SK-N-SH treated with all-trans-retinoic acid at 6 μM for 48 hours (cell line): Measurements from ENCODE around the gene UNC13C.

Experiments
- ATAC-seq: fragments of 200-7000 bp; cut with Tn5 transposase; 3 replicates; pipeline ENCODE4 v1.9.1; 2020; ENCODE audit warnings: mild to moderate bottlenecking, moderate library complexity
- ARNTL ChIP-seq: fragments of 450-650 bp; formaldehyde crosslinking; IDR thresholded peaks from 2 replicates; pipeline ENCODE4 v1.5.0; 2020; ENCODE audit warnings: low read depth, mild to moderate bottlenecking, moderate library complexity, borderline replicate concordance
- BACH2 ChIP-seq: fragments of 250-450 bp; sonication (Bioruptor Pico); IDR thresholded peaks from 2 replicates; pipeline ENCODE4 v1.9.0; 2021; ENCODE audit warnings: mild to moderate bottlenecking, borderline replicate concordance
- CREB5 ChIP-seq: fragments of 250-450 bp; sonication (Bioruptor Pico); IDR thresholded peaks from 2 replicates; pipeline ENCODE4 v1.5.1; 2020; ENCODE audit warnings: low read depth, mild to moderate bottlenecking, moderate library complexity
- CSDC2 ChIP-seq: fragments of 250-450 bp; sonication (Bioruptor Pico); IDR thresholded peaks from 2 replicates; pipeline ENCODE4 v1.5.0; 2020; ENCODE audit warnings: mild to moderate bottlenecking, moderate library complexity
- CSRNP3 ChIP-seq: fragments of 250-450 bp; sonication (Bioruptor Pico); IDR thresholded peaks from 2 replicates; pipeline ENCODE4 v1.5.1; 2021; ENCODE audit warnings: mild to moderate bottlenecking, moderate library complexity
- ESRRG ChIP-seq: fragments of 250-450 bp; sonication (Bioruptor Pico); IDR thresholded peaks from 2 replicates; pipeline ENCODE4 v1.6.1; 2021; ENCODE audit warnings: mild to moderate bottlenecking
- GLIS3 ChIP-seq: fragments of 250-450 bp; sonication (Bioruptor Pico); IDR thresholded peaks from 2 replicates; pipeline ENCODE4 v1.5.0; 2020; ENCODE audit warnings: mild to moderate bottlenecking, moderate library complexity
- ISL1 ChIP-seq: fragments of 250-450 bp; sonication (Bioruptor Pico); IDR thresholded peaks from 2 replicates; pipeline ENCODE4 v2.1.2; 2022; ENCODE audit warnings: mild to moderate bottlenecking, moderate library complexity
- OSR1 ChIP-seq: fragments of 250-450 bp; sonication (Bioruptor Pico); IDR thresholded peaks from 2 replicates; pipeline ENCODE4 v1.8.0; 2022; ENCODE audit warnings: moderate library complexity, mild to moderate bottlenecking, inconsistent platforms
- POU6F1 ChIP-seq: fragments of 250-450 bp; sonication (Bioruptor Pico); IDR thresholded peaks from 2 replicates; pipeline ENCODE4 v1.8.0; 2021; ENCODE audit warnings: low read depth, mild to moderate bottlenecking, moderate library complexity, borderline replicate concordance
- PPARA ChIP-seq: fragments of 250-450 bp; sonication (Bioruptor Pico); IDR thresholded peaks from 2 replicates; pipeline ENCODE4 v1.5.0; 2020; ENCODE audit warnings: mild to moderate bottlenecking, borderline replicate concordance
- RARB ChIP-seq: fragments of 250-450 bp; sonication (Bioruptor Pico); IDR thresholded peaks from 2 replicates; pipeline ENCODE4 v1.8.0; 2021; ENCODE audit warnings: mild to moderate bottlenecking, moderate library complexity
- SNAI2 ChIP-seq: fragments of 250-450 bp; sonication (Bioruptor Pico); IDR thresholded peaks from 2 replicates; pipeline ENCODE4 v1.5.0; 2020; ENCODE audit warnings: mild to moderate bottlenecking, moderate library complexity
- TCF4 ChIP-seq: fragments of 250-450 bp; sonication (Bioruptor Pico); IDR thresholded peaks from 2 replicates; pipeline ENCODE4 v1.8.0; 2021; ENCODE audit warnings: mild to moderate bottlenecking, moderate library complexity, borderline replicate concordance
- TOX ChIP-seq: fragments of 250-450 bp; sonication (Bioruptor Pico); IDR thresholded peaks from 2 replicates; pipeline ENCODE4 v1.8.0; 2021; ENCODE audit warnings: mild to moderate bottlenecking, moderate library complexity, borderline replicate concordance
- TSHZ2 ChIP-seq: fragments of 250-450 bp; sonication (Bioruptor Pico); IDR thresholded peaks from 2 replicates; pipeline ENCODE4 v1.5.0; 2020; ENCODE audit warnings: mild to moderate bottlenecking, moderate library complexity
- ZC3H10 ChIP-seq: fragments of 250-450 bp; sonication (Bioruptor Pico); IDR thresholded peaks from 2 replicates; pipeline ENCODE4 v1.5.1; 2021; ENCODE audit warnings: mild to moderate bottlenecking, moderate library complexity
- ZFP30 ChIP-seq: fragments of 450-650 bp; formaldehyde crosslinking; IDR thresholded peaks from 2 replicates; pipeline ENCODE4 v1.5.0; 2022; ENCODE audit warnings: mild to moderate bottlenecking, moderate library complexity
- ZNF565 ChIP-seq: fragments of 450-650 bp; formaldehyde crosslinking; conservative IDR thresholded peaks from 2 replicates; pipeline ENCODE4 v1.5.0; 2020; ENCODE audit warnings: low read depth, mild to moderate bottlenecking, moderate library complexity
- ZNF70 ChIP-seq: fragments of 450-650 bp; formaldehyde crosslinking; IDR thresholded peaks from 2 replicates; pipeline ENCODE4 v1.5.0; 2020; ENCODE audit warnings: mild to moderate bottlenecking, moderate library complexity
- ZNF8 ChIP-seq: fragments of 450-650 bp; formaldehyde crosslinking; IDR thresholded peaks from 2 replicates; pipeline ENCODE4 v1.5.0; 2020; ENCODE audit warnings: mild to moderate bottlenecking, moderate library complexity

Gene UNC13C

GRCh38 chr15:54585063-54585462 is 606.8 kb downstream of the UNC13C start:
- ATAC-seq = no peak
- TF ChIP-seq SNAI2 (no peak), ARNTL (CRISPR knock-in tag) (no peak), TCF4 (CRISPR knock-in tag) (no peak), OSR1 (CRISPR knock-in tag) (no peak), BACH2 (no peak), ZNF8 (CRISPR knock-in tag) (no peak), ZNF565 (CRISPR knock-in tag) (no peak)

- no peak for ATAC-seq
- TF ChIP-seq ARNTL (CRISPR knock-in tag) (no peak), CREB5 (CRISPR knock-in tag) (no peak), PPARA (CRISPR knock-in tag) (no peak), OSR1 (CRISPR knock-in tag) (no peak), TOX (CRISPR knock-in tag) (no peak), RARB (CRISPR knock-in tag) (no peak), CSRNP3 (CRISPR knock-in tag) (no peak), ISL1 (CRISPR knock-in tag) (no peak), TCF4 (CRISPR knock-in tag) (no peak), GLIS3 (CRISPR knock-in tag) (no peak), BACH2 (no peak), POU6F1 (CRISPR knock-in tag) (no peak), ZFP30 (no peak), ESRRG (CRISPR knock-in tag) (no peak), ZNF70 (CRISPR knock-in tag) (no peak), ZC3H10 (no peak), SNAI2 (no peak)
Observed at GRCh38 chr15:54594115-54594514, 615.9 kb downstream of the UNC13C start.

- ATAC-seq = no peak
- TF ChIP-seq CREB5 (CRISPR knock-in tag) (no peak), BACH2 (no peak), TOX (CRISPR knock-in tag) (no peak), CSDC2 (CRISPR knock-in tag) (no peak), SNAI2 (no peak), ISL1 (CRISPR knock-in tag) (no peak), POU6F1 (CRISPR knock-in tag) (no peak), GLIS3 (CRISPR knock-in tag) (no peak), TSHZ2 (CRISPR knock-in tag) (no peak), RARB (CRISPR knock-in tag) (no peak), ARNTL (CRISPR knock-in tag) (no peak)
Observed at GRCh38 chr15:54599386-54599785, 621.1 kb downstream of the UNC13C start.
